G401.6 (cell line): ENCODE results near the gene PIMREG.
"Not testable (repeated sequence)": the region's sequence is repeated elsewhere in the genome, so short reads cannot be mapped to it uniquely, and the experiment has no call there.

Experiments
- FAIRE-seq: peaks from 2 replicates; lab custom pipeline; 2012; peaks lifted over from hg19 to GRCh38; lab: Jason Lieb, UNC

PIMREG gene

GRCh38 chr17:6478486-6478885 is 34.2 kb downstream of the PIMREG start:
- FAIRE-seq: no peak

- no peak for FAIRE-seq
Observed at GRCh38 chr17:6479622-6480302, 35.5 kb downstream of the PIMREG start.

- no peak for FAIRE-seq
Observed at GRCh38 chr17:6480303-6480675, 36.0 kb downstream of the PIMREG start.

GRCh38 chr17:6482105-6482455 is 37.8 kb downstream of the PIMREG start:
- FAIRE-seq: no peak

- FAIRE-seq: not testable (repeated sequence)
Observed at GRCh38 chr17:6482796-6483195, 38.5 kb downstream of the PIMREG start.

GRCh38 chr17:6483507-6483906 is 39.3 kb downstream of the PIMREG start:
- FAIRE-seq: no peak

GRCh38 chr17:6485646-6486412 is 41.6 kb downstream of the PIMREG start:
- FAIRE-seq: no peak

GRCh38 chr17:6487251-6488007 is 43.2 kb downstream of the PIMREG start:
- no peak for FAIRE-seq

GRCh38 chr17:6488008-6488539 is 43.8 kb downstream of the PIMREG start:
- no peak for FAIRE-seq

GRCh38 chr17:6489016-6489550 is 44.8 kb downstream of the PIMREG start:
- no peak for FAIRE-seq

- no peak for FAIRE-seq
Observed at GRCh38 chr17:6491071-6491700, 46.9 kb downstream of the PIMREG start.

GRCh38 chr17:6492892-6493674 is 48.8 kb downstream of the PIMREG start:
- no peak for FAIRE-seq

- FAIRE-seq: no peak
Observed at GRCh38 chr17:6494239-6494941, 50.1 kb downstream of the PIMREG start.

- no peak for FAIRE-seq
Observed at GRCh38 chr17:6495450-6496115, 51.3 kb downstream of the PIMREG start.

GRCh38 chr17:6496116-6496481 is 51.8 kb downstream of the PIMREG start:
- FAIRE-seq: no peak

GRCh38 chr17:6496640-6497441 is 52.6 kb downstream of the PIMREG start:
- FAIRE-seq: no peak

GRCh38 chr17:6497496-6498221 is 53.4 kb downstream of the PIMREG start:
- no peak for FAIRE-seq

- FAIRE-seq: no peak
Observed at GRCh38 chr17:6498356-6498755, 54.1 kb downstream of the PIMREG start.
